Nephron progenitor cell (in vitro differentiated cells): Measurements from ENCODE around the gene TLR9.
"Not testable (repeated sequence)": the region's sequence is repeated elsewhere in the genome, so short reads cannot be mapped to it uniquely, and the experiment has no call there.

Experiments used
- DNase-seq: peaks from one replicate; pipeline ENCODE4 v3.0.0; 2021
- H3K27ac Mint-ChIP-seq: 2 replicates; pipeline ENCODE4 v1.8.0; 2021; ENCODE audit warnings: mild to moderate bottlenecking, moderate library complexity, mixed read lengths
- H3K27me3 Mint-ChIP-seq: 2 replicates; pipeline ENCODE4 v1.8.0; 2021; ENCODE audit warnings: mild to moderate bottlenecking, low read depth, mixed read lengths; ENCODE audit not compliant: poor library complexity
- H3K36me3 Mint-ChIP-seq: 2 replicates; pipeline ENCODE4 v1.8.0; 2021; ENCODE audit warnings: low read depth, mixed read lengths
- H3K4me1 Mint-ChIP-seq: 2 replicates; pipeline ENCODE4 v1.8.0; 2021; ENCODE audit warnings: mixed read lengths
- H3K4me3 Mint-ChIP-seq: 2 replicates; pipeline ENCODE4 v1.8.0; 2021; ENCODE audit warnings: mild to moderate bottlenecking, moderate library complexity, mixed read lengths
- H3K9me3 Mint-ChIP-seq: 2 replicates; pipeline ENCODE4 v1.8.0; 2021; ENCODE audit warnings: mild to moderate bottlenecking, moderate library complexity, mixed read lengths
- TF ChIP-seq, protein P1 (sequence below): fragments of 200-600 bp; sonication (generic); IDR thresholded peaks from 2 replicates; pipeline ENCODE4 v1.5.0; 2021; ENCODE audit warnings: antibody characterized with exemption

TLR9 gene

DNA sequence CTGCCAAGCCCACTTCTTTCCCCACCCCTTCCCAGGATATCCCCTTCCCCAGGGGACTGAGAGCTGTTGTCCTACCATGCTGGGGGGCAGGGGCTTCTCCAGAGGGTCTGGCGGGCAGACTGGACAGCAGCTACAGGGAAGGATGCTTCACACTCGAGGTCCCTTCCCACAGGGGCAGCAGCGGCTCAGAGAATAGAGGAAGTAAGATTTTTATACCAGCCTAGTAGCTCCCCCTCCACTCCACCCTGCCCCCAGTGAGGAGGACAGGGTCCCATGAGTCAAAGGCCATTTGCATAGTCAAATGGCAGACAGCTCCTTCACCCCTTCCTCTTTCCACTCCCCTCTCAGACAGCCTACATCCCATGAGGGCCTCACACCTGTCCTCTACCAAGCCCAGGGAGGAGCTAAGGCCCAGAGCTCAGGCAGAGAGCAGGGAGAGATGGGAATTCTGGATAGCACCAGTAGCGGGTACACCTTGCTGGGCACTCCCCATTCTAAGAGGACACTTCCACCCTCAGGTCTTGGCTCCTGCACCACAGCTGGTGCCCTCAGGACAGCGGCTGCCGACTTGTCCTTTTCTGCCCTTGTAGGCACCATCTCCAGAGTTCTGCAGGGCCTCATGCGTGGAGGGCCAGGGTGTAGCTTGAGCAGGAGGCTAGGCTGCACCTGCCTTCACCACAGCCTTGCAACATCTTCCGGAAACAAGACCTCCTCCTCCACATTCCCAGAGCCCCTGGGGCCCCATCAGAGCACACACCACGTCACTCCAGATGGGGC is at the start of gene TLR9:
Gene TLR9, minus strand, starts transcription at position 194 of the 777 bp plus-strand sequence. Its CDS starts 116 bp downstream, at position 78.
- Mint-ChIP-seq H3K9me3 (no peaks in the 10 kb centered on the region), H3K36me3 (peaks cover 4% of the 10 kb centered on the region), H3K27ac (no peak within 1 kb of the TSS), H3K4me1 (peaks cover 19% of the 10 kb centered on the region), H3K27me3 (peaks cover 3% of the 10 kb centered on the region), H3K4me3 (no peak within 1 kb of the TSS)
- TF ChIP-seq, protein P1, sequence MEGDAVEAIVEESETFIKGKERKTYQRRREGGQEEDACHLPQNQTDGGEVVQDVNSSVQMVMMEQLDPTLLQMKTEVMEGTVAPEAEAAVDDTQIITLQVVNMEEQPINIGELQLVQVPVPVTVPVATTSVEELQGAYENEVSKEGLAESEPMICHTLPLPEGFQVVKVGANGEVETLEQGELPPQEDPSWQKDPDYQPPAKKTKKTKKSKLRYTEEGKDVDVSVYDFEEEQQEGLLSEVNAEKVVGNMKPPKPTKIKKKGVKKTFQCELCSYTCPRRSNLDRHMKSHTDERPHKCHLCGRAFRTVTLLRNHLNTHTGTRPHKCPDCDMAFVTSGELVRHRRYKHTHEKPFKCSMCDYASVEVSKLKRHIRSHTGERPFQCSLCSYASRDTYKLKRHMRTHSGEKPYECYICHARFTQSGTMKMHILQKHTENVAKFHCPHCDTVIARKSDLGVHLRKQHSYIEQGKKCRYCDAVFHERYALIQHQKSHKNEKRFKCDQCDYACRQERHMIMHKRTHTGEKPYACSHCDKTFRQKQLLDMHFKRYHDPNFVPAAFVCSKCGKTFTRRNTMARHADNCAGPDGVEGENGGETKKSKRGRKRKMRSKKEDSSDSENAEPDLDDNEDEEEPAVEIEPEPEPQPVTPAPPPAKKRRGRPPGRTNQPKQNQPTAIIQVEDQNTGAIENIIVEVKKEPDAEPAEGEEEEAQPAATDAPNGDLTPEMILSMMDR = no peak
- no peak for DNase-seq

DNA sequence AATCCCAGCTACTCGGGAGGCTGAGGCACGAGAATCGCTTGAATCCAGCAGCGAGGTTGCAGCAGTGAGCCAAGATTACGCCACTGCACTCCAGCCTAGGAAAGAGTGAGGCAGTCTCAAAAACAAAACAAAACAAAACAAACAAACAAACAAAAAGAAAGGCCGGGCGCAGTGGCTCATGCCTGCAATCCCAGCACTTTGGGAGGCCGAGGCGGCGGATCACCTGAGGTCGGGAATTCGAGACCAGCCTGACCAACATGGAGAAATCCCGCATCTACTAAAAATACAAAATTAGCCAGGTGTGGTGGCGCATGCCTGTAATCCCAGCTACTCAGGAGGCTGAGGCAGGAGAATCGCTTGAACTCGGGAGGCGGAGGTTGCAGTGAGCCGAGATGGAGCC is 49.3 kb upstream of the TLR9 start:
- H3K27me3 Mint-ChIP-seq, DNase-seq, H3K4me3 Mint-ChIP-seq, H3K27ac Mint-ChIP-seq, H3K9me3 Mint-ChIP-seq: not testable (repeated sequence)
- H3K4me1 Mint-ChIP-seq = peaks cover 44% of the 10 kb centered on the region
- peaks cover 51% of the 10 kb centered on the region for H3K36me3 Mint-ChIP-seq

DNA sequence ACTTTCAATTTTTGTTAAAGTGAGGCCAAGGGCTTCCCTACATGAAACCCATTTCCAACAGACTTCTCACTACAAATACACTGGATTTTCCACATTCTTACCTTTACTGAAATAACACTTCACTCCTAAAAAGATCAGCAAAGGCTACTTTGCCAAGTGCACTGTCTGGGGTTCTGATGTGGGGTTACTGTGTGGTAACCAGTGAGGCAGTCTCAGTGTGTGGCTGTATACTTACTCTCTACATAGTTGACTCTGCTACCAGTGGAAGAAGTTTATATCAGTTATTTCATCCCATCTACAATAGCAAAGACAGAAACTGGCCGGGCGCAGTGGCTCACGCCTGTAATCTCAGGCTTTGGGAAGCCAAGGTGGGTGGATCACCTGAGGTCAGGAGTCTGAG is 47.4 kb upstream of the TLR9 start:
- Mint-ChIP-seq H3K4me3 (no peak overlapping the region), H3K4me1 (peaks cover 32% of the 10 kb centered on the region), H3K27ac (no peak overlapping the region), H3K9me3 (peaks cover 4% of the 10 kb centered on the region), H3K36me3 (peaks cover 61% of the 10 kb centered on the region), H3K27me3 (no peaks in the 10 kb centered on the region)
- DNase-seq = no peak
- TF ChIP-seq, protein P1 = no peak

- H3K27ac Mint-ChIP-seq, DNase-seq, H3K4me3 Mint-ChIP-seq, H3K27me3 Mint-ChIP-seq, H3K9me3 Mint-ChIP-seq: not testable (repeated sequence)
- Mint-ChIP-seq H3K36me3 (peaks cover 68% of the 10 kb centered on the region), H3K4me1 (peaks cover 27% of the 10 kb centered on the region)
These were observed 46.7 kb upstream of the TLR9 start for GRCh38 chr3:52272172-52272571.

- no peaks in the 10 kb centered on the region for H3K27me3 Mint-ChIP-seq
- peak overlapping the region; percentile 45 for H3K27ac Mint-ChIP-seq
- H3K36me3 Mint-ChIP-seq = peaks cover 76% of the 10 kb centered on the region
- no peak overlapping the region for H3K4me3 Mint-ChIP-seq
- H3K9me3 Mint-ChIP-seq = peaks cover 4% of the 10 kb centered on the region
- H3K4me1 Mint-ChIP-seq = peaks cover 11% of the 10 kb centered on the region
- TF ChIP-seq, protein P1 = no peak
- no peak for DNase-seq
These were observed 44.9 kb upstream of the TLR9 start for GRCh38 chr3:52270252-52270754.

DNA sequence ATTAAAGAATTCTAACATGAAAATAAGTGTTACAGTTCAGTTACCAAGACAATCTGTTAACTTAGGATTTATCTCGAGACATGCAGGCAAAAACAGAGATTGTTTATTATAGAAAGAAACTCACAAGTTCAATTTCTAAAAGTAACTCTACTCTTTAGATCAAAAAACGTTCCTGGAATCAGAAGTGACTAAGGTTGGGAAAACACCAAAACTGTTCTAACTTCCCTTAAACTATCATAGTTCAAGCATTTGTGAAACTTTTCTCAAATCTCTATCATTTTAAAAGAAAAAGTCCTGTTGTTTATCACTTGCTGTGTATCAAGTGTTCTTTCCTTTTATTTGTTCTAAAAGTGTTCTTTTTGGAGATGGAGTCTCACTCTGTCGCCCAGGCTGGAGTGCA is 44.3 kb upstream of the TLR9 start:
- TF ChIP-seq, protein P1 = no peak
- H3K27me3 Mint-ChIP-seq = no peaks in the 10 kb centered on the region
- H3K36me3 Mint-ChIP-seq = peaks cover 76% of the 10 kb centered on the region
- no peak for DNase-seq
- H3K4me1 Mint-ChIP-seq = peaks cover 11% of the 10 kb centered on the region
- H3K4me3 Mint-ChIP-seq = no peak overlapping the region
- H3K9me3 Mint-ChIP-seq = peaks cover 4% of the 10 kb centered on the region
- H3K27ac Mint-ChIP-seq = no peak overlapping the region

DNA sequence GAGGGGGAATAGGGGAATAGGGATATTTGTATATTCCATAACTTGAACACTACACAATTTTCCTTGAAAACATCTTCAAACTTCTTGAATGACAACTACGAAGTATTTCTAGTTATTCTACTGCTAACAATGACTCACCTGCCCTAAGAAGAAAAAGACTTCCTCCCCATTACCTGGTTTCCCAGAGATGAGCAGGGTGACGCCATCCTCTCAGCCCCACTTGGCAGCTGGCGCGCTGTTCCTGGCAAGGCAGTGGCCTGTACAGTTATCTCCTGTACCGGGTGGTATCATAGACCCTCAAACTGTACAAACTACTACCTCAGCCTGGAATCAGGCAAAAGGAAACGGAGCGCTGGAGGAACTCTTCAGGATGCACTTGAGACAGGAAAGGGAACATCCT is 42.6 kb upstream of the TLR9 start:
- Mint-ChIP-seq H3K4me1 (peaks cover 6% of the 10 kb centered on the region), H3K4me3 (no peak overlapping the region), H3K36me3 (peaks cover 76% of the 10 kb centered on the region), H3K27ac (no peak overlapping the region), H3K27me3 (no peaks in the 10 kb centered on the region), H3K9me3 (no peaks in the 10 kb centered on the region)
- DNase-seq = no peak
- TF ChIP-seq, protein P1 = no peak
